Prostate gland (tissue), 2 donors: ENCODE data around the gene FOXP1.

ENCODE experiments used
- CTCF ChIP-seq, 4 experiments: fragments of 200-600 bp in 2 of 4; fragments of 450-650 bp in 2 of 4; sonication (generic) in 2 of 4; IDR thresholded peaks; 1 replicate in 3 of 4; 2 replicates in 1 of 4; pipeline ENCODE4 v1.5.1; 2016 to 2019; ENCODE audit warnings: antibody characterized with exemption in 4 of 4, mild to moderate bottlenecking in 2 of 4, moderate library complexity in 2 of 4
- POLR2A ChIP-seq: fragments of 450-650 bp; IDR thresholded peaks from one replicate; pipeline ENCODE4 v1.6.1; 2016; ENCODE audit warnings: antibody characterized with exemption, mild to moderate bottlenecking
- POLR2AphosphoS5 ChIP-seq: sonication (generic); formaldehyde crosslinking; IDR thresholded peaks from one replicate; pipeline ENCODE4 v1.6.1; 2017; ENCODE audit warnings: antibody characterized with exemption

- TF ChIP-seq CTCF (IDR thresholded peaks at IDR 0.05) (no peak), POLR2A (no peak), POLR2AphosphoS5 (no peak)
Measured at GRCh38 chr3:71051259-71051595, 532.3 kb downstream of the FOXP1 start.
